HG02981 (cell line): ENCODE data around the gene STRN.
"Not testable (repeated sequence)": the region's sequence is repeated elsewhere in the genome, so short reads cannot be mapped to it uniquely, and the experiment has no call there.

Source experiments
- ATAC-seq: cut with Tn5 transposase; IDR thresholded peaks from one replicate; pipeline ENCODE4 v1.9.1; 2021; ENCODE audit warnings: mild to moderate bottlenecking, moderate library complexity; ENCODE audit not compliant: unreplicated experiment

STRN gene

DNA sequence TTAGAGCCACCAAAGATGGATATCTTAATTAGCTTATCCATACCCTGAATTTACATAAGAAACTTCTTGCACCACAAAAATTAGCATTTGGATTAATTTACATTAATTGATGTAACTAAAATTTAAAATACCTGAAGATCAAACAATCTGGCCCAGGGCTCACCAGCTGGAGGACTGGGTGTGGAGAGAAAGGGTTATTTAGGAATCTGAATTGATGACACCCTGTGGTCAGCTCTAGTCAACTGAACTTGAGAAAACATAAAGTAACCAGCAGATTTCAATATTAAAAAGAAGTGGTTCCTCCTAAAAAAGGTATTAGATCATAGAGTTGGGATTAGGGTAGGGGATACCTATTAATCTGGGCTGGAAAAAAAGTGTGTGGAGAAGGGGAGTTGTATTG is 122.5 kb downstream of the STRN start:
- ATAC-seq, result no peak

DNA sequence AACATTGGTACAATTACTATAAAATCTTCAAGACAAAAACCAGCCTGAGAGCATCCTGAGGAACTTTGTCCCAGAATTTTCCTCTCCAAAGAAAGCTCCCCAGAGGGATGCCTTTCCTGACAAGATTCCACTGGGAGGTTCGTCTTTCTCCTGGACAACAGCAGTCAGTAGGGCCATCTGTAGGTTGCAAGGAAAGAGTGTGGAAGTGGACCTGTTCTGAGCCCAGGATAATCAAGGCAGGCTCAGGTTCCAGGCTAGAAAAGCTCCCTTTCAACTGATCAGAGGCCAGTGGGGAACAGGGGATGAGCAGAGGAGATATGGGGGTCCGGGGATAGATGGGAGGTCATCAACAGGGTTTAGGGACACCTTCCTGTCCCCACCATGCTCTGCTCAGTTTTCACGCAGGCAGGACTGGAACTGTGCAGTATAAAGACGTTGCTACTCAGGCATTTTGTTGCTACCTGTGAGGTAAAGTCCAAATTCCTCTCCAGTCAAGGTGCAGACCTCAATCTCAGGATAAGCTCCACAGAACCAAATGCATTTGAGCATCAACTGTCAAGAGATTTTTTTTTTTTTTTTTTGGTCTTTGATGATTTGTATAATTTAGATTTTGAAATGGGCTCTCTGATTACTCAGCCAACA is 126.2 kb downstream of the STRN start:
- ATAC-seq, result no peak

DNA sequence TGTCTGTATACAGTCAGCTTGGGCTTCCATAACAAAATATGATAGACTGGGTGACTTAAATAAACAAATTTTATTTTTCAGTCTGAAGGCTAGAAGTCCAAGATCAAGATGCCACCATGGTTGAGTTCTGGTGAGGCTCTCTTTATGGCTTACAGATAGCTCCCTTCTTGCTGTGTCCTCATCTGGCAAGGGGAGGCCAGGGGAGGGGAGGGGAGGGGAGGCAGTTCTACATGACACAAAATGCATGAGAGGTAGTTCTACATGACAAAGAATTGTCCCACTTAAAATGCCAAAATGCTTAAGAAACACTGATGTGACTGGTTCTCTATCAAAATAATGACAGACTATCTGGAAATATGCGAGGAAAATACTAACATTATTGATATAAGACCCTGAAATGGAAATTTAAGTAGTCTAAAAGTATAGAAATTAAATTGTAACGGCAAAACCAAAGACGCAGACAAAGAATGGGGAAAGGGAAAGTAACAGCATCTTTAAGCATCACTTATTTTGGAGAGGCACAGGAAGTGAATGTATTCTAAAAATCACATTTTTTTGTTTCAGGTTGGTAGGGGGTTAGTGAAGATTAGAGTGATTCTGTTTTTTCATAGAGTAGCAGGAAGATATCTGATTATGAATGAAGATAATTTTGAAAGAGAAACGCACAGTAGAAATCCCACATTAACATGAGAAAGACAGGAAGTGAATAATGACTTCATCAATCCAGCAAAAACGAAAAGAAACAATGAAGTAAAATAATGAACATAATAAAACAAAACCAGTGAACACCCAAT is 131.4 kb downstream of the STRN start:
- ATAC-seq, result no peak

DNA sequence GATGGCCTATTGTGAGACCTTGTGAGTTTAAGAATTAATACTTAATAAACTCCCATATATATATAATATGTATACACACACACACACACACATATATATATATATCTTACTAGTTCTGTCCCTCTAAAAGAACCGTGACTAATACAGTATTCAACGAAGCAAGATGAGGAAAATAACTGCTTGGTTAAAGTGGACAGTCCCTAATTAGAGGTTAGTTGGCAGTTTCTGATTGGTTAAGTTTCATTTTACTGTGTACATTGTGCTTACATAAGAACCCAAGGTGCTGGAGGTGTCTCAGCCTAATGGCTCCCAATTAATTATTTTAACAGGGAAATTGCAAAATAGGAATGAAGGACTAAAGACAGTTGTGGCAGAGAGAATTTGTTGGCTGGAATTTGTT is 132.1 kb downstream of the STRN start:
- ATAC-seq, result no peak

DNA sequence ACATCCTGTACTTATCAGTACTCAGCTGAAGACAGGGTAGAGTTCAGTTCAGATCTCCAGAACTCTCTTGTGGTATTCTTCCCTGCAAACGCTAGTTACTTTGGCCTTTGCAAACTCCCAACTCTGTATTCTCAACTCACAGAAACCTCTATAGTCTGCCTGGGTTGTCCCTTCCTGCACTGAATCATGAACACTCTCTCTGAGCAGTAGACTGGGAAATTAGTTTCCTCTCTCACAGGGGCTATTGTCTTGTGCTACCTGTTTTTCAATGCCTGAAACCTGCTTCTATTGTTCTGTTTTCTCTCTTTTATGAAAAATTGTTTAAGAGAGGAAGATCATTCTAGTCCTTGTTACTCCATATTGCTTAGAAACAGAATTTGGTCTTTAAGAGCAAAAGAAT is 135.2 kb downstream of the STRN start:
- no peak for ATAC-seq

DNA sequence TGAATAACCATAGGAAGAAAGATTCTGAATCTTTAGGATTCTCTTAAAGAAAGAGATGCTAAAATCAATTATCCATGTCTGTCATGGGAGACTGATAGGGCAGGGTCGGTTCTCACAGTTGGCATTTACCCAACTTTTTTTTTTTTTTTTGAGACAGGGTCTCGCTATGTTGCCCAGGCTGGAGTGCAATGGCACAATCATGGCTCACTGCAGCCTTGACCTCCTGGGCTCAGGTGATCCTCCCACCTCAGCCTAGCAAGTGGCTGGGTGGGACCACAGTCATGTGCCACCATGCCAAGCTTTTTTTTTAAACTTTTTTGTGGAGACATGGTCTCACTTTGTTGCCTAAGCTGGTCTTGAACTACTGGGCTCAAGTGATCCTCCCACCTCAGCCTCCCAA is 141.7 kb downstream of the STRN start:
- not testable (repeated sequence) for ATAC-seq

DNA sequence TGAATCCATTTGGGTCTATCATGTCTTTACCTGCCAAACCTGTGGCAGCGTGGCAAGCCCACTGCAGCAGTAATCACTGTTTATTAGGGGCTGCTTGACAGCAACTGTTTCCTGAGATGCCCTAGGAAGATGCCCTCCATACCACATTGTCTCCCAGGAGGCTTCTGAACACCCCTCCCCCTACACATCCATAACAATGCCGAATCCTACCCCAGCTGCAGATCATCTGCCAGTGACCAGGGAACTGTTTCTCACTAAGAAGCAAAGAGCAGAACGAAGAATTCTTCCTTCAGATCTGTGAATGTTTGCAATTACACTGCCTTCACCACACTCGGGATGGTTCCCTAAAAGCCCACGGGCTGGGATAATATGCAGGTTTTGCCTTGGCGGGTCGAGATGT is 142.1 kb downstream of the STRN start:
- no peak for ATAC-seq

DNA sequence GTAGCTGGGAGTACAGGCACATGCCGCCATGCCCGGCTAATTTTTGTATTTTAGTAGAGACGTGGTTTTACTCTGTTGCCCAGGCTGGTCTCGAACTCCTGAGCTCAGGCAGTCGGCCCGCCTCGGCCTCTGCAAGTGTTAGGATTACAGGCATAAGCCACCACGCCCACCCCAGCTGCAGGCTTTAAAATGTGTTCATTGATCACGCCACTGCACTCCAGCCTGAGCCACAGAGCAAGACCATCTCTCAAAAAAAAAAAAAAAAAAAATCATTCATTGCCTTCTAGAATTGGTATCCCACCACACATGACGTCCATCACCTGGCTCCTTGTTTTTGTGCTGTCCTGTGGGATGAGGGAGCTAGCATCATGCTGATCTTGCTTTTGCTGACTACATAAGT is 142.5 kb downstream of the STRN start:
- ATAC-seq, result no peak

DNA sequence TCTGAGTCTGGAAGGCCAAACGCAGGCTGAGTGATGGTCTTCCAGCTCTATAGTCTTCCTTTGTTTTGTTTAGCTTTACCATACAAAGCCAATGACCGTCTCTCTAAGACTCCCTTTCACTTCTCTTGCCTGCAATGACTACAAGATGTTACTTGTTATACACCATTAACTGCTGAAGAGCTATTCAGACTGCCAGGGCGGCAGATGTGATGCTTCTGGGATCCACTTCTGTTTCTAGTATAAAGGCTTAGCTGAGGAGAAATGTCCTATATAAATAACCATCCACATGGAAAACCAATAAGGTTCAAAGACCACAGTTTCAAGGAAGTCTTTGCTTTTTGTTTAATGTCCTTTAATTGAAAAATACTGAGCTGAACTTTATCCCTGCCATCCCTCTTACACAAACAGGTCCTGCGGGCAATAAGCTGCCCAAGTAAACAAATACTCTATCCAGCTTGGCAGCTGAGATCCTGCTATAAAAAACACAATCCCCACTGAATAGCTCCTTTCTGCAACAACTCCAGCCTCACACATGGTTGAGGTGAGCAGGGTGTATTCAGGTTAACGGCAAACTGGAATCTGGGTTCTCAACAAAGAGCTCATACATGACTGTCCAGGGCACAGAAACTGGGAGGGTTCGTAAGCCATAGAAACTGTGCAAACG is 145.3 kb downstream of the STRN start:
- ATAC-seq, result no peak

DNA sequence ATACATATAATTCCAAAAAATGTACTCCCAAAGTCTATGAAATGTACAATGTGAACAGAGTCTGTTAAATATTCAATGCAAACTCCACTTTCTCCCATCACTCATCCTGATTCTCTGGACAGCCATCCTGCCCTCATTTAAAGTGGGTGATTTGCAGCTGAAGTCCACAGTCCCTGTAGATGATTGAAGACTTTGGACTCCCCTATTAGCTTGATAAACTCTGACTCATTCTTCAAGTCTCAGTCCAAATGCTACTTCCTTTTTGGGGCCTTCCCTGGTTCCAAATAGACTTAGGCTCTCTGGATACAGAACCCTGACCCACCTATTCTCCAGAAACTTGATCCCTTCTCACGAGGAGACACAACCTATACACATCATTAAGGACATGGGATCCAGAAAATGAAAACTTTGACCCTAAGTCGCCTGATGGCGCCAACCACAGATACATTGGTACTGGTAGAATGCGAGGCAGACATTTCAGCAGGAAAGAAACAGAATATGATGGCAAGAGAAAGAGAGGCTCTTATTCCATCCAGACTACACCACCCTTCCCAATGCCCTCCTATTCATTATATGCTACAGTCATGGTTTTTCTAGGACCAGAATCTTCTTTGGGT is 147.1 kb downstream of the STRN start:
- ATAC-seq, result no peak

DNA sequence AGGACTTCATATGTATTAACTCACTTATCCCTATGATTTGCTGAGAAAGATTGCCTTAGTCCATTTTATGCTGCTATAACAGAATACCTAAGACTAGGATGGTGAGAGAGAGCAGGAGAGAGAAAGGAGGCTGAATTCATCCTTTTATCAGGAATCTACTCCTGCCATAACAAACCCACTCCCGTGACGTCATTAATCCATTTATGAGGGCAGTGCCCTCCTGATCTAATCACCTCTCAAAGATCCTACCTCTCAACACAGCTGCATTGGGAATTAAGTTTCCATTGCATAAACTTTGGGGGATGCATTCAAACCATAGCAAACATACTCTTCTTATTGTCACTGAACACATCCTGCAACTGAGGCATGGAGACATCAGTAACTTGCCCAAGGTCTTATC is 147.8 kb downstream of the STRN start:
- no peak for ATAC-seq

DNA sequence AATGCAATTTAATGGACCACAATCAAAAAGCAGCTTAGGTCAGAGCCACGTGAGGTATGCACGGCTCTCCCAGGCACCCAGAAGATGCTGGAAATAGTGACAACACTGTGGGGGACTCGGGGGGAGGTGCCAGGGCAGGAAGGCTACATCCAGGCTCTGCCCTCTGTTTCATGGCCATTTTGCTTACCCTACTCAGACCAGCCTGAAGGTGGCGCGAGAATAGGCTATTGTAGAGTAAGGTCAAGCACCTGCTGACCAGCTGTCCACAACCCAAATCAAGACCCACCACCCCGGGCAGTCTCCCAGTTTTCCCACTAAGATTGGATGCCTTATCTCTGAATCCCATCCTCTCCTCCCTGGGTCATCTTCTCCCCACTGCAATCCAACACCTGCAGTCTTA is 154.1 kb downstream of the STRN start:
- ATAC-seq, result no peak

DNA sequence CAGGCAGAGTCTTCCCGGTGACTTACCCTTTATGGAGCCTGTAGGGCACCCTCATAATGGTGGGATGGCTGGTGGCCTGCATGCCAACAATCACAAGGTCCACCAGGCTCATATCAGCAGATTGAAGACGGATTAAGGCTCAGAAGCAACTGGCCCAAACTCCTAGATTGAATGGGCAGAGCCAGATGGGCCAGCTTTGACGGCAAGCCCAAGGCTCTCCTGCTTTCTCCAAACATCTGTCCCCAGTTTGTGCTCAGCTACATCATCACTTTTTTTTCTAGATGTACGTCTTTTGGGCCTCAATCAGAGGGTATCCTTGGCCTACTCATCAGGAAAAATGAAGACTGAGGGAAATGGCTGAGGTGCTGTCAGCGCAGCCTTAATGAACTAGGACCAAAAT is 155.3 kb downstream of the STRN start:
- ATAC-seq, result no peak

DNA sequence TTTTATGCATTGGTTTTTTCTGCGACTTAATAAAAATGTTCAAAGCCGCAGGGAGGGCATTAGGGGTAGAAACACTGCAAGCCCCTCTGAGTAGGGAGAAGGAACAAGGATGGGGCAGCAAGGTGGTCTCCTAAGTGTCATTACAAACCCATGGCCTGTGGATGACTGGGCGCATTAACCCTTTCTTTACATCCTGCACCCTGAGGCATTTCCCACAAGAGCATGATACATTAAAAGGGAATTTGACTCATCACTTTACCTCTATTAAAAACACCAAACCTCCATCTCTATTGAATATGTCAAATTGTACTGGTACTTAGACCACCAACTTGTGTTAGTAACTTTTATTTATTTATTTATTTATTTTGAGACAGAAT is 157.3 kb downstream of the STRN start:
- ATAC-seq, result no peak

DNA sequence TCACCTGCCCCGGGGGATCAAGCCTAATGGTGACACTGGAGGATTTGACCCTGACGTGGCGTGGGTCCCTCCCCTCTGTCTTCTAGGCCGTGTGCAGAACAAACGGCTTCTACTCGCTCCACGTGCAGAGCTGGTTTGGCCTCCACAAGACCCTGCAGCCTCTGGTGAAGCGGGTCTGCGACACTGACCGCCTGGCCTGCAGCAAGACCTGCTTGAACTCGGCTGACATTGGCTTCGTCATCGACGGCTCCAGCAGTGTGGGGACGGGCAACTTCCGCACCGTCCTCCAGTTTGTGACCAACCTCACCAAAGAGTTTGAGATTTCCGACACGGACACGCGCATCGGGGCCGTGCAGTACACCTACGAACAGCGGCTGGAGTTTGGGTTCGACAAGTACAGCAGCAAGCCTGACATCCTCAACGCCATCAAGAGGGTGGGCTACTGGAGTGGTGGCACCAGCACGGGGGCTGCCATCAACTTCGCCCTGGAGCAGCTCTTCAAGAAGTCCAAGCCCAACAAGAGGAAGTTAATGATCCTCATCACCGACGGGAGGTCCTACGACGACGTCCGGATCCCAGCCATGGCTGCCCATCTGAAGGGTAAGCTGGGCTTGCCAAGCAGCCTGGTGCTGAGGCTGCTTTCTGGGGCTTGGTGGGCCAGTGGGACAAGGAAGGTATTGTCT is 157.8 kb downstream of the STRN start:
- no peak for ATAC-seq

DNA sequence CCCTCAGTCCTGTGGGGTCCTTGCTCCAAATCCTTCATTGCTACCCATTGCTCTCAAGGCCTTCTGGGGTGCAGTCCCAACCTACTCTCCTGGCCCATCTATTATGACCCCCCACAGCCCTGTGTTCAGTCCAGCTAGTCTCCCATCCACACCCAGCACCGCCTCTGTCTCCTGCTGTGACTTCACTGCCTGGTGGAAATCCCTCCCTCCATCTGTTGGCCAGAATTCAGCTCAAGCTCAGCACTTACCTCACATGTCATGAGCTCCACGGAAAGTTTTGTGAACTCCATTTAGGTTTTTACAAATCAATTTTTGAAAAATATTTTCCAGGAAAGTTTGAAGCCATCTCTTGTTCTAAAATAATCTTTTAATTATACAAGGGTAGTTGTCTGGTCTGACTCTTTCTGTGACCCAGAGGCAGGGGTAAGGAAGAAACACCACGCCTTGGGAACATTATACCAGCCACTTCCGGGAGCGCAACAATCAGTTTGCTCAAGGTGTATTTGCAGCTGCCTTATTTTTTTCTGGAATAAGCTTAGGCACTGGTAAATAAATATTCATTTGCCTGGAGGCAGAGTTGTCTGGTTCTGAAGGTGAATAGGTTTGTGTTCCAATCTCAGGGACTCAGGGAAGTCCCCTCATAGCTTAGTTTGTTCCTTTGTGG is 159.0 kb downstream of the STRN start:
- ATAC-seq, result no peak

DNA sequence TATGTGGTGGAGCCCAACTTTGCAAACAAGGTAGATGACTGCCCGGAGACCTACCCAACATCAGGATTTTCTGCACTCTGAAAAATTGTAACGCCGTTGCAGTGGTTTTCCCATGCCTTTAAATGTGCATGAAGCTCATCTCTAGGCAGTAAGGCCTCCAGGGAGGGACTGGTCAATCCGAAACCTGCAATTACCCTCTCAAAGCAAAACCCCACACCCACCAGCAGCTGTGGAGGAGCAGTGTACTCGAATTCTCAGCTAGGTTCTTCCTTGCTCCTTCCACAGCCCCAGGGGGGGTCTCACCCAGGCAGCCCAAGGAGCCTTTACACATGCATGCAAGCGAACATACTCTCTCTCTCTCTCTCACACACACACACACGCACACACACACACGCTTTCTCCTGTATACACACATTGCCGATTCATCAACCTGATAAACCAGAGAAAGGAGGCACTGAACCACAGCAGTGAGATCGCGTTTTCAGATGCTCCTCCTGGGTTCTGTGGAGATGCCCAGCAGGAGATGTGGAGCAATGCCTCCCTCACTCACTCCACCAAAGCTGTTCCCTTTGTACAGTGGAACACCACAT is 160.6 kb downstream of the STRN start:
- no peak for ATAC-seq

DNA sequence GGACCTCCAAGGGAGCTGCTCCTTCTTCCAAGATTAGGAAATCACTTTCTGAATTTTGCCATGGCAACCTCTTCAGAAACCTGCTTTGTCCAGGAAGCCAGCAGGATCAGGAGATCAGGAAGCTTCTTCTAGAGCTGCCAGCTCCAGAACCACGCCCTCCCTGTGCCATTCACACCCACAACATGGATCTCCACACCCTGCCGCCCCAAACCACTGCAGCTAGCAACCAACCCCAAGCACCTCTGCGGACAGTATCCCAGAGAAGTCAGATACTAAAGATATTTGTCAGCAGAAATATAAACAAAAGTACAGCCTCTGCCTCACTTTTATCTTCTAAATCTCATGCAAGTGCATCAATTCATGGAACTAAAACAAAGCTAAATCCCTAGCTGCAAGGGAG is 163.4 kb downstream of the STRN start:
- ATAC-seq, result no peak

DNA sequence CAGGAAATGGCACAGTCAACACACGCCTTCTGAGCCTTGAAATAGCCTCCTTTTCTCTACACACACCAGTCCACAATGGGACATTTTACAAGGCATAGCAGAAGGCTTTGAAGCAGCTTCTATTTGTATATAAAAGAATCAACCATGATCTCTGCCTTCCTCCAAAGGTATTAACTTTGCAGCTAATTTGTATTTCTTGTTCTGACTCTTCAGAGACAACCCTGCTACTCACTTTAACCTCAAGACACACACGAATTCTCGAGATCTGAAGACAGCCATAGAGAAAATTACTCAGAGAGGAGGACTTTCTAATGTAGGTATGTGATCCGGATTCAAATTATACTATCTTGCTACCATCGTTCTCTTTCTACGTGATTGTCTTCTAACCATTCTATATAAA is 165.2 kb downstream of the STRN start:
- no peak for ATAC-seq

DNA sequence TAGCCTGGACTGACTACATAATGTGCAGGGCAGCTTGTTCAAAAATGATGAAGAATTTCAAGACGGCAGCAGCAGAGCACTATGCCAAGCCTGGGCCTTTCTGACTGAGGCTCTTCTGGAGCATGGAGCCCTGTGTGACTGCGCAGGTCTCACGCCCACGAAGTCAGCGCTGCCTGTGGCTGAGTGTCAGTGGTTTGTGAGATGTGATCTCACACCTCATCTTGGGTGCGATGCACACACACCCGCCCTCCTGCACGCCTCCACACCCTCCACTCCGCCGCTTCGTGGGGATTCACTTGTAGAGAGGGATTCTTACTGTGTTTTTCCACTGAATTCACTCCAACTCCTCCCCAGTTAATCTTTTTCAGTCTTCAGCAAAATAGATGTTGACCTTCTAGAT is 166.0 kb downstream of the STRN start:
- ATAC-seq, result no peak
